HUES6 (cell line): Measurements from ENCODE around the gene C1D.

Experiments
- H3K27ac ChIP-seq: 2 replicates; pipeline ENCODE4 v1.7.0; 2013; ENCODE audit warnings: low read depth, mild to moderate bottlenecking, low read length, inconsistent platforms
- H3K27me3 ChIP-seq: 2 replicates; pipeline ENCODE4 v1.6.1; 2013; ENCODE audit warnings: low read length; ENCODE audit not compliant: control insufficient read depth, insufficient read depth
- H3K36me3 ChIP-seq: 2 replicates; pipeline ENCODE4 v1.6.1; 2013; ENCODE audit warnings: low read length; ENCODE audit not compliant: control insufficient read depth, insufficient read depth
- H3K4me1 ChIP-seq: 2 replicates; pipeline ENCODE4 v1.6.1; 2013; ENCODE audit warnings: low read length; ENCODE audit not compliant: control insufficient read depth, insufficient read depth
- H3K4me3 ChIP-seq: 2 replicates; pipeline ENCODE4 v1.5.1; 2013; ENCODE audit warnings: low read depth, low read length
- H3K9ac ChIP-seq: one replicate; pipeline ENCODE4 v1.6.1; 2013; ENCODE audit warnings: mild to moderate bottlenecking, low read length
- H3K9me3 ChIP-seq: 2 replicates; pipeline ENCODE4 v1.6.1; 2013; ENCODE audit warnings: low read depth, low read length; ENCODE audit not compliant: control insufficient read depth, insufficient read depth

Gene C1D

DNA sequence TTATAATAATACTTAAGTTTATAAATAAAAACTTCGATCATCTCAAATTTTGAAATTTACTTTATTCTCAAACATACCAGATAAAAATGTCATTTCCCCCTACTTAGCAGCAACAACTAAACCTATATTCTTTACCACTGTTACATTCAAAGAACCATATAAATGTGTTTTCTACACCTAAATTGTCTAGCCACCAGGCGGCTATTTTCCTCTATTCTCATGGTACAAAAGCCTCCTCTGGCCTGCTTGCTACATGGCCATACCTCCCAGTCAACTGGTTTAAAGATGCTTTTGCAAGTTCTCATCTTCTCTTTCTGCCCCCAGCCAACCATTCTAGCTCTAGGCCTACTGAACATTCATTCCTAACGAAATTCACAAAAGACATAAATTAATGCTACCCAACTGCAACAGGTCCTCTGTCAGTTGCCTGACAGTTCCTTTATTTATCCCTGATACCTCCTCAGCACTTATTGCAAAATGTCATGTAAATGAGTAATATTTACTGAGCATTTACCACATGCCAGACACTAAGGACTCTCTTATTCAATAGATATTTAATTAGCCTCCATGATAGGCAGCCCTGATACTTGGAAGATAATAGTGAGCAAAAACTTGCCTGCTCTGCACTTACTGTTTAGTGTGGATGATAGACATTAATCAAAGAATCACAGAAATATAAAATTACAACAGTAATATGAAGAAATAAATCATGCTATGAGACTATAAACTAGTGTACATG, 5.0 kb downstream of the C1D start:
- Histone ChIP-seq H3K9ac (no peak overlapping the region), H3K36me3 (no peaks in the 10 kb centered on the region), H3K27me3 (no peaks in the 10 kb centered on the region), H3K4me3 (no peak overlapping the region), H3K4me1 (no peaks in the 10 kb centered on the region), H3K27ac (no peak overlapping the region), H3K9me3 (no peaks in the 10 kb centered on the region)

DNA sequence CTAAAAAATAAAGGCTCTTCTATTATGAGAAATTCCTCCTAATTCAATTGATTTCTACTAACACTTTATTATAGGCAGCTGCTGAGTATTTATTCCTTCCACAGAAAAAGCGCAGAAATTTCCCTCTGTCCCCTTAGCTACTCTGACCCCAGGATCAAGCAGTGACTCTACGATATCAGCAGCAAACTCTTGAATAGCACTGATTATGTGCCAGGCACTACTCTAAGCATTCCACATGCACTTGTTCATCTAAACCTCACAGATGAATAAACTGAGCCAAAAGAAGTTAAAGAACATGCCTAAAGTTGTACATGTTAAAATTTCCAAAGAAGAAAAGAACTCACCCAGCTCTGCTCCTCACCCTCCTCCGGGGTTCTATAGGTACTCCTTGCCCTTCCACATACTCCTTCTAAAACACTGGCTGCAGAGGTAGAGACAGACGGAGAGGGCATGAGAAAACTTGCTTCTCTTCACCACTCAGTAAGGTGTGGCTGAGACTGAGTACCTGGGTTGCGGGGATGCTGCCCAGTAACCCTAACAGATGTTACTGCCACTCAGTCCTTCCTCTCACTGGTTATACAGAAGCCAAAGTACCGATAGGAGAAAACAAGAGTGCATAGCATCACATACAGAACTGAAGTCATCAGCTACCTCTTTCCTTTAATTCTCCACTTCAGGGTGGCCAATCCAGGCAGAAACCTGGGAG, 9.9 kb downstream of the C1D start:
- no peak overlapping the region for H3K27ac ChIP-seq

DNA sequence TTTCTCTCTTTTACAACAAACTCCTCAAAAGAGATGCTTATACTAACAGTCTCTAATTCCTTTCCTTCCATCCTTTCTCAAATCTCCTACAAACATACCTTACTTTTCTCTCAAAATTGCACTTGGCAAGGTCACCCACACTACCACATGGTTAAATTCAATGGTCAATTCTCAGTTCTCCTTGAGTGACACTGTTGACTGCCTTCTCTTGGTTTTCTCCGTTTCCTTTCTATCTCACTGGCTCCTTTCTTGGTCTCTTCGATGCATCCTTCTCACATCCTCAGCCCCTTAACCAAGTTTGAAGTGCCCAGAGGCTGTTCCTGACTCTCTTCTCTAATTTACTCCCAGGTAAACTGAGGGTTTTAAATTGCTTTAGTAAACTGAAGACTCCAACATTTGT, 12.5 kb downstream of the C1D start:
- H3K27ac ChIP-seq, result no peak overlapping the region
- no peaks in the 10 kb centered on the region for H3K4me1 ChIP-seq
- H3K27me3 ChIP-seq, result no peaks in the 10 kb centered on the region
- no peaks in the 10 kb centered on the region for H3K9me3 ChIP-seq
- H3K9ac ChIP-seq, result no peak overlapping the region
- no peak overlapping the region for H3K4me3 ChIP-seq
- no peaks in the 10 kb centered on the region for H3K36me3 ChIP-seq

More for the DNA sequence above, 9.9 kb downstream of the C1D start:
- Histone ChIP-seq H3K27me3 (no peaks in the 10 kb centered on the region), H3K9me3 (no peaks in the 10 kb centered on the region), H3K36me3 (no peaks in the 10 kb centered on the region), H3K4me1 (no peaks in the 10 kb centered on the region), H3K4me3 (no peak overlapping the region), H3K9ac (no peak overlapping the region)

DNA sequence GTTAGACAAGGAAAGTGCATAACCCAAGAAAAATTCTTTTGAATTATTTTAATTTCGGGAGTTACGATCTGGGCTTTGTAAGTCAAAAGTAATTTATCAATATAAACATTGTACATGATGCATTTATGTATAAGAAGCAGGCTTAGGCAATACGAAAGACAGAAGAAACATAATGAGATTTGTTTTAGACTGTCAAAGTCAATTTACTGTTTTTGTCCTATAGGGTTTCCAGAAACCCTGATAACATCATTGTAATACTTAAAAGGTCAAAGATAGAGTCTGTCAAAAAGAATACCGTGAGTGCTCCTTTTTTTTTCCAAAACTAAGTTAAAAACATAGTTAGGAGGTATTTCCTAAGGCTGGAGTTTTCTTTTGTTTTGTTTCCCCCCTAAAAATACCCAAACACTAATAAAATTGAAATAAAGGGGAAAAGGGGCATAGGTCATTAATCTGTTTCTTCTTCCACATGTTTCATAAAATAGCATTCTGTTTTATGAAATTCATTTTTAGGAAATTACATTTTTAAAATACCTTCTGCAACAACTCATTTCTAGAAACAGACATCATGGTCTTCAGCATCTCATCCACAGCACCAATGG, 16.1 kb downstream of the C1D start:
- Histone ChIP-seq H3K27ac (no peak overlapping the region), H3K27me3 (no peaks in the 10 kb centered on the region), H3K4me3 (no peak overlapping the region)

DNA sequence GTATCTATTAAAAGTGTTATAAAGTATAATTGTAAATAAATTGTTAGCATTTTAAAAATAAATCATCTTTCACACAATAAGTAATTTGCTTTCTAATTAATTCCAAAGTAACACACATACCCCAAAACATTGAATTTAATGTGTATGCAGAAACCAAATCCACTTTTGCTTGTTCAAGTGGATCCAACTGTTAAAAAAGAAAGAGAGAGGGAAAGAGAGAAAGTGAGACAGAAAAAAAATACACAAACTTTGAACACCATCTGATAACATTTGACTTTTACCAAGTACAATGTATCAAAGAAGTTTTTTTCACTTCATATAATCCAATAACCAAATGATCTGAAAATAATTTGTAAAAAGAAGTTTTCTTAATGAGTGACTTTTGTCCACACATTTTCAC, 16.6 kb downstream of the C1D start:
- no peaks in the 10 kb centered on the region; the same call in 1 of the 2 replicates for H3K36me3 ChIP-seq
- no peaks in the 10 kb centered on the region for H3K4me1 ChIP-seq
- H3K9ac ChIP-seq, result no peak overlapping the region
- no peak overlapping the region for H3K27ac ChIP-seq
- no peaks in the 10 kb centered on the region for H3K27me3 ChIP-seq
- H3K9me3 ChIP-seq, result no peaks in the 10 kb centered on the region
- H3K4me3 ChIP-seq, result no peak overlapping the region

More for the DNA sequence above, 16.1 kb downstream of the C1D start:
- Histone ChIP-seq H3K4me1 (no peaks in the 10 kb centered on the region), H3K9ac (no peak overlapping the region), H3K9me3 (no peaks in the 10 kb centered on the region), H3K36me3 (no peaks in the 10 kb centered on the region; the same call in 1 of the 2 replicates)

DNA sequence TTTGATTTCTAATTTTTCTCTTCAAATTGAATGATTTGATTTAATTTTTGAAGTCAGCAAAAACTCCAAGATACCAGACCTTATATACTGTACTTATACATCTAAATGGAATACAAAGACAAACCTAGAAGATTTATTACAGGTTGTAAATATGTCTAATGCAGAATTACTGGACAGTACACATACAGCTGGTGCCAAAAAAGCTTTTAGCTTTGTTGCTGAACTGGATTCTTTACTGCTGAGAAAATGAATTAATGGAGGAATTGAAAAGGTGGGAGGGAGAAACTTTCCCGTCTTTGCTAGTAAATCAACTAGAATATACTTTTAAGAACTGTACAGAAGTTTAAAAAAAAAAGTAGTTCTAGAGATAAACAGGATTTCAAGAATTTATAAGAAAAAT, 17.5 kb downstream of the C1D start:
- Histone ChIP-seq H3K36me3 (no peaks in the 10 kb centered on the region; the same call in 1 of the 2 replicates), H3K9me3 (no peaks in the 10 kb centered on the region), H3K4me1 (no peaks in the 10 kb centered on the region), H3K9ac (no peak overlapping the region), H3K27me3 (no peaks in the 10 kb centered on the region), H3K4me3 (no peak overlapping the region), H3K27ac (no peak overlapping the region)

DNA sequence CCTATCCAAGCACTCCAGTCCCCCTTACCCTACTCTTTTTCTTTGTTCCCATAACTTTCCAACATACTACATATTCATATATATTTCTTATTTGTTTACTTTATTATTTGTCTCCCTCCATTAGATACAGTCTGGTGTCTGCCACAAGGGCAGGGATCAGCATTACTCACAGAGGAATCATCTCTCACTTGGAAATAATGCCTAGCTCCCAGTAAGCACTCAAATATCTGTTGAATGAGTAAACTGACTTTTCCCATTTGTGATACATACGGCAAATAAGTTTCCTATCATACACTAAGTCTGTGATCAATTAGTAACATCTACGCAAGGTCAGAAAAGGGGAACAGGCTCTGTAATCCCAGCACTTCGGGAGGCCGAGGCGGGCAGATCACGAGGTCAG, 18.7 kb downstream of the C1D start:
- Histone ChIP-seq H3K36me3 (no peaks in the 10 kb centered on the region; the same call in 1 of the 2 replicates), H3K4me1 (no peaks in the 10 kb centered on the region), H3K27ac (no peak overlapping the region), H3K27me3 (no peaks in the 10 kb centered on the region), H3K9ac (no peak overlapping the region), H3K9me3 (no peaks in the 10 kb centered on the region), H3K4me3 (no peak overlapping the region)

DNA sequence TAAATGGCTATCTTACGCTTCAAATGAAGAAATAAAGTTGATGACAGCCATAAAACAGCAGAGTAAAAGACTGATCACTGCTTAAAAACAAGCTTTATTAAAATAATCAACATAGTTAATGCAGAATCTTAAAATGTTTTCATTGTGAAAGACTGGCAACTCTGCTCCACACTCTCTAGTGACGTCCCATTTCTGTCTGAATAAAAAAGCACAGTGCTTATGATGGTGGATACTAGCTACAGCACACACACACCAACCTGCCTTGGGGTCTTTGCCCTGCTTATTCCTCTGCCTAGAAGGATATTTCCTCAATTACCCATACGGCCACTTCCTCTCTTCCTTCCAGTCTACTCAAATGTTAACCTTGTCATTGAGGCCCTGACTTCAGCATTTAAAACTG, 19.1 kb downstream of the C1D start:
- Histone ChIP-seq H3K9ac (no peak overlapping the region), H3K27ac (no peak overlapping the region)

DNA sequence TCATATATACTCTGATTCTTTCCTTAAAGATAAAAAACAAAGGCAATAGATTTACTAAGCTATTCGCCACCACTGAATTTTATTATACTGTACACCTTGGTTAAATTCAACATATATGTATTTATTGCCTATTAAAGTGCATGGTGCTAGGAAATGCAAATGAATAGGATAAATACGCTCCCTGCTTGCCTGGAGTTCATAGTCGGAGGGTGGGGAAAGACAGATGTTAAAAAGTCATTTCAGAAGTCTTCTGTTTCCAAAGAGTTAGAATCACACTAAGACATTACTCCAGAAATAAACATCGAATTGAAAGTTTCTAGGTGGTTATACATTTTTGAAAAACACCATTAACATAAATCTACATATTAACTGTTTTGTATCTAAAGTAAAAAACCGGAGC, 19.8 kb downstream of the C1D start:
- no peak overlapping the region for H3K27ac ChIP-seq
- no peaks in the 10 kb centered on the region; the same call in 1 of the 2 replicates for H3K36me3 ChIP-seq
- H3K9me3 ChIP-seq, result no peaks in the 10 kb centered on the region
- H3K4me3 ChIP-seq, result no peak overlapping the region
- H3K9ac ChIP-seq, result no peak overlapping the region
- no peaks in the 10 kb centered on the region for H3K4me1 ChIP-seq
- H3K27me3 ChIP-seq, result no peaks in the 10 kb centered on the region

More for the DNA sequence above, 19.1 kb downstream of the C1D start:
- H3K9me3 ChIP-seq, result no peaks in the 10 kb centered on the region
- no peaks in the 10 kb centered on the region for H3K27me3 ChIP-seq
- H3K4me1 ChIP-seq, result no peaks in the 10 kb centered on the region
- no peak overlapping the region for H3K4me3 ChIP-seq
- no peaks in the 10 kb centered on the region; the same call in 1 of the 2 replicates for H3K36me3 ChIP-seq

DNA sequence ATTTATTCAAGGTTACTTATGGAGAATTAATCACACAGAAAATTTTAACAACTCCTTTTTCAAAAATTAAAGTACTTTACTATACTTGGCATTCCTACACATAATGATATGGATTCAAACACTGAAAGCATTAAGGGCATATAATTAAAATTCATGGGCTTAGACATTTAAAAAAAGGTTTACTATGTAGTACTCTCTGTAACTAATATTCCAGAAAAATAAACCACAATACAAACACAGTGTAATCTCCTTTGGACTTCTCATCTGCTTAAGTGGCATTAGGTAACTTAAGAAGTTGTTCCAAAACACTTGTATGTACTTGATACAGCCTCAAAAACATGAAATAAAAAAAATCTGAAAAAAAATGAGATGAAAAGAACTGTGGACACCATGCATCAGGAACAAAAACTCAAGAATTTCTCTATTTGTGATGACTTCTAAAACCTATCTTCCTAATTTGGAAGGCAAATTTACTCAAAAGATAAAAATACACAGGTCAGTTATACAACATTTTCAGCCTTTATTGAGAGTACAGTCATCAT, 21.0 kb downstream of the C1D start:
- no peaks in the 10 kb centered on the region for H3K9me3 ChIP-seq
- H3K27me3 ChIP-seq, result no peaks in the 10 kb centered on the region
- H3K4me3 ChIP-seq, result no peak overlapping the region
- H3K27ac ChIP-seq, result no peak overlapping the region
- no peaks in the 10 kb centered on the region; the same call in 1 of the 2 replicates for H3K36me3 ChIP-seq
- no peak overlapping the region for H3K9ac ChIP-seq
- H3K4me1 ChIP-seq, result no peaks in the 10 kb centered on the region

DNA sequence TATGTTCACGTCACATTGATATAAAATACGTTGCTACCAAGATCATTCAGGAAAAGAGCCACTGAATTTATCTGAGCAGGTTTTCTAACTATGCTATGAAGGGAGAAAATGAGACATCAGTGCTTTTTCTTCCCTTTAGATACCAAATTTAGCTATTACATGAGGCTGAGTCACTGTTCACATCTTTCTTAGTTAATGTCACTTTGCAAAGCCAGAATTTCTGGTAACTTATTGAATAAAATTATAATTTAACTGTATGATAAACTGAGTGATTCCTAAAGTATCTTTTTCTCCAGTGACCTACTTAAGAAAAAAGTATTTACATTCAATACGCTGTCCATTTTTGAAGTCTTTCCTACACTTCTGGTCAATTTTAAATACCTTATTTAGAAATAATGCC, 22.7 kb downstream of the C1D start:
- no peaks in the 10 kb centered on the region; the same call in 1 of the 2 replicates for H3K36me3 ChIP-seq
- no peak overlapping the region for H3K27ac ChIP-seq
- no peak overlapping the region for H3K9ac ChIP-seq
- no peaks in the 10 kb centered on the region for H3K27me3 ChIP-seq
- H3K9me3 ChIP-seq, result no peaks in the 10 kb centered on the region
- H3K4me3 ChIP-seq, result no peak overlapping the region
- no peaks in the 10 kb centered on the region for H3K4me1 ChIP-seq
